Measurements from ENCODE around the gene OLFM4. TPM values are rescaled to one million over a fixed set of nuclear protein-coding genes. Genes with fewer than 3 reads are reported as not detected.

The OLFM4 gene
- total RNA-seq, 4 donors from 2014 or later, result 613 to 1,604 (median 1,215) TPM

GRCh38 chr13:53043398-53043797 is 14.8 kb downstream of the OLFM4 start:
- Histone ChIP-seq H3K4me1 (peaks cover 0 to 28% (median 0%) of the 10 kb centered on the region in 4 donors), H3K9me3 (no peaks in the 10 kb centered on the region), H3K27ac (no peak overlapping the region), H3K27me3 (no peaks in the 10 kb centered on the region), H3K36me3 (no peaks in the 10 kb centered on the region), H3K4me3 (no peak overlapping the region)
- no peak for TF ChIP-seq CTCF (IDR thresholded peaks at IDR 0.05)
- TF ChIP-seq POLR2A (IDR thresholded peaks at IDR 0.05), result no peak
- no peak for DNase-seq

- H3K36me3 ChIP-seq, result no peaks in the 10 kb centered on the region
- H3K9me3 ChIP-seq, result no peaks in the 10 kb centered on the region
- no peak overlapping the region for H3K4me3 ChIP-seq
- DNase-seq, result peak in 1 of 3 donors; percentile 53
- peaks cover 0 to 28% (median 0%) of the 10 kb centered on the region in 4 donors for H3K4me1 ChIP-seq
- peak overlapping the region in 1 of 4 donors; percentile 8 for H3K27ac ChIP-seq
- no peak for TF ChIP-seq POLR2A (IDR thresholded peaks at IDR 0.05)
- TF ChIP-seq CTCF (IDR thresholded peaks at IDR 0.05), result no peak
- H3K27me3 ChIP-seq, result no peaks in the 10 kb centered on the region
Observed at GRCh38 chr13:53045189-53045588, 16.6 kb downstream of the OLFM4 start.

GRCh38 chr13:53048880-53049279 is 20.3 kb downstream of the OLFM4 start:
- Histone ChIP-seq H3K4me1 (peaks cover 0 to 18% (median 0%) of the 10 kb centered on the region in 4 donors), H3K4me3 (no peak overlapping the region), H3K27ac (no peak overlapping the region), H3K9me3 (no peaks in the 10 kb centered on the region), H3K36me3 (no peaks in the 10 kb centered on the region), H3K27me3 (no peaks in the 10 kb centered on the region)
- TF ChIP-seq POLR2A (IDR thresholded peaks at IDR 0.05) (no peak), CTCF (IDR thresholded peaks at IDR 0.05) (no peak)
- no peak for DNase-seq

- Histone ChIP-seq H3K27ac (no peak overlapping the region), H3K4me1 (peaks cover 0 to 11% (median 0%) of the 10 kb centered on the region in 4 donors), H3K9me3 (no peaks in the 10 kb centered on the region), H3K36me3 (no peaks in the 10 kb centered on the region), H3K27me3 (no peaks in the 10 kb centered on the region), H3K4me3 (no peak overlapping the region)
- no peak for TF ChIP-seq CTCF (IDR thresholded peaks at IDR 0.05)
- TF ChIP-seq POLR2A (IDR thresholded peaks at IDR 0.05), result no peak
- no peak for DNase-seq
Observed at GRCh38 chr13:53050151-53050550, 21.5 kb downstream of the OLFM4 start.

- Histone ChIP-seq H3K4me3 (no peak overlapping the region), H3K27me3 (no peaks in the 10 kb centered on the region), H3K36me3 (no peaks in the 10 kb centered on the region), H3K4me1 (no peaks in the 10 kb centered on the region), H3K27ac (no peak overlapping the region), H3K9me3 (no peaks in the 10 kb centered on the region)
- TF ChIP-seq CTCF (IDR thresholded peaks at IDR 0.05), result no peak
- no peak for TF ChIP-seq POLR2A (IDR thresholded peaks at IDR 0.05)
- no peak for DNase-seq
Observed at GRCh38 chr13:53052675-53053074, 24.1 kb downstream of the OLFM4 start.

GRCh38 chr13:53054569-53054968 is 26.0 kb downstream of the OLFM4 start:
- TF ChIP-seq CTCF (IDR thresholded peaks at IDR 0.05) (no peak), POLR2A (IDR thresholded peaks at IDR 0.05) (no peak)
- no peak overlapping the region for H3K27ac ChIP-seq
- no peak for DNase-seq

More at GRCh38 chr13:53054569-53054968, 26.0 kb downstream of the OLFM4 start:
- Histone ChIP-seq H3K4me1 (no peaks in the 10 kb centered on the region), H3K36me3 (no peaks in the 10 kb centered on the region), H3K9me3 (no peaks in the 10 kb centered on the region), H3K4me3 (no peak overlapping the region), H3K27me3 (no peaks in the 10 kb centered on the region)
